Astrocyte of the spinal cord (primary cell): ENCODE measurements around the gene PPP1R12A.

Experiments used
- DNase-seq: peaks from one replicate; pipeline ENCODE4 v3.0.0; 2011; ENCODE audit warnings: low read depth, low spot score
- H3K4me3 ChIP-seq: 2 replicates; pipeline ENCODE4 v1.5.1; 2011; ENCODE audit warnings: low read depth, mild to moderate bottlenecking, low read length, moderate library complexity
- CTCF ChIP-seq: IDR thresholded peaks from 2 replicates; pipeline ENCODE4 v1.5.1; 2012; ENCODE audit warnings: low read depth, mild to moderate bottlenecking, low read length, inconsistent platforms
- in situ Hi-C: cut with HindIII; loops from 2 replicates; pipeline ENCODE4 v1.10.0; 2017; ENCODE audit warnings: low sequenced_read_pairs

The PPP1R12A gene

DNA sequence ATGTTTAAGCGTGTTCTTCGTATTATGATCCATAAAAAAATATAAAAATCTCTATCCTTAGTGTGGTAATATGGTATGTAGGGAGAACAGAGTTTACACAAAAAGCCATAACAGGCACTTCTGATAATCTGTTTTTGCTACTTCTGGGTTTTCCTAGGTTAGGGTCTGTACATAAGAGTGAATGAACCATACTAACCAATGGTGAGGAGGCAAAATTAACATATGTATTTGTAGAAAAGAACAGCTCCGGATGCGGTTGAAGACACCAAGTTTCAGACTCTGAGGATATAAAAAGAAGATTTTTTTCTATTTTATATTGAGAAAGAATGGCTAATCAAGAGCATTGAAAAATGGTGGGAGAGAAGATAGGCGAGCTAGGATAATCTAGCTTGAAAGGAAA, 40.2 kb upstream of the PPP1R12A start:
- no peak overlapping the region for H3K4me3 ChIP-seq
- in situ Hi-C loops, result no loop called here
- no peak for TF ChIP-seq CTCF
- DNase-seq, result no peak

DNA sequence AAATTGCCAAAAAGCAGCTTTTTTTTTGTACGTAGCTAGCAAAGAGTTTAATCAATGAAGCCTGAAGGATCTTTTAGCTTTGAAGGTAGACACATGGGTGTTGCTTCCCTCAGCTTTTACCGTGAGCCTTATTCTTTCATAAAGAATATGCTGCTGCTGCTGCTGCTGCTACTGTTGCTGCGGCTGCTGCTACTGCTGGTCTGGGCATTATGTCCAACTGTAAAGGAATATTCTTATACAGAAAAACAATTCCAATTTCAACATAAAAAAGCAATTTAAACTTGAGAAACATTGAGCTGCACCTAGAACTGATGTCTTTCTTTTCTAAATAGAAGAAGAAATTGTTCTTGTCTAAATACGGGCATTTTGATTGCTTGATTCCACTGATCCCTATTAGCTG, 38.9 kb upstream of the PPP1R12A start:
- no peak overlapping the region for H3K4me3 ChIP-seq

GRCh38 chr12:79964100-79964627, 29.3 kb upstream of the PPP1R12A start:
- no peak for TF ChIP-seq CTCF
- no peak for DNase-seq
- H3K4me3 ChIP-seq, result no peak overlapping the region
- in situ Hi-C loops, result no loop called here

More for the DNA sequence above, 38.9 kb upstream of the PPP1R12A start:
- no peak for TF ChIP-seq CTCF
- DNase-seq, result no peak
- in situ Hi-C loops, result no loop called here

GRCh38 chr12:79961411-79961810, 26.5 kb upstream of the PPP1R12A start:
- in situ Hi-C loops, result no loop called here
- H3K4me3 ChIP-seq, result no peak overlapping the region
- no peak for TF ChIP-seq CTCF
- no peak for DNase-seq

DNA sequence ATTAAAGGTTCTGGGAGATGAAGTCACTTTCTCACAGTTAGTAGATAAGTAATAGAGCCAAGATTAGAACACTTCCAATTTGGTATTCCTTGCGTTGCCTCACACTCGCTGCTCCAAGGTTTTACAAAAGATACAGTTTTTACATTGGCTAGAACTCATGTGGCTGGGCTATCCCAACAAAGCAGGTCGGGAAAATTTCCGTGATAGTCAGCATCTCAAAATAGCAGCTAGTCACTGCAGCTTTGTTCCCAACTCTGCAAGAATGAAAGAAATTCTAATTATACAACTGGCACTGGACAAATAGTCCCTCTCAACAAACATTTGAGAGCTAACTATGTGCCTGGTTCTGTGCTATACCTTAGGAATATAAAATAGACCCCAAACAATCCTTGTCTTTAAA, 24.6 kb upstream of the PPP1R12A start:
- TF ChIP-seq CTCF, result no peak
- H3K4me3 ChIP-seq, result no peak overlapping the region
- DNase-seq, result no peak
- in situ Hi-C loops, result no loop called here

DNA sequence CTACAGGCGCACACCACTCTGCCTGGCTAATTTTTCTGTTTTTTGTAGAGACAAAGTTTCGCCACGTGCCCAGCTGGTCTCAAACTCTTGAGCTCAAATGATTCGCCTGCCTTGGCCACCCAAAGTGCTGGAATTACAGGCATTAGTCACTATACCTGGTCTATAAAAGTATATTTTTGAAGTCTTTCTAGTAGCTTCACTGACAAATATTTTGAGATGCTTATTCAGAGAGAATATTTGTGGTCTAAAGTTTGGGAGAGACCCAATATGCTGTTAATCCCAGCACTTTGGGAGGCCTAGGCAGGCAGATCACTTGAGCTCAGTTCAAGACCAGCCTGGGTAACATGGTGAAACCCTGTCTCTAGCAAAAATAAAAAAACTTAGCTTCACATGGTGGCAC, 22.0 kb upstream of the PPP1R12A start:
- no peak for TF ChIP-seq CTCF
- in situ Hi-C loops, result no loop called here
- no peak for DNase-seq
- no peak overlapping the region for H3K4me3 ChIP-seq

GRCh38 chr12:79955561-79955960, 20.7 kb upstream of the PPP1R12A start:
- in situ Hi-C loops, result no loop called here
- TF ChIP-seq CTCF, result no peak

More at GRCh38 chr12:79955561-79955960, 20.7 kb upstream of the PPP1R12A start:
- no peak overlapping the region for H3K4me3 ChIP-seq
- no peak for DNase-seq
